ENCODE results near the gene BRD3OS. TPM values are rescaled to one million over a fixed set of nuclear protein-coding genes. Genes with fewer than 3 reads are reported as not detected.

The BRD3OS gene
- total and polyA plus RNA-seq, 2 donors (not counting 3 experiments of a cell fraction or from before 2014, with no cell fraction given), result 11.9 to 15.4 TPM

GRCh38 chr9:133998915-133999595, 26.2 kb upstream of the BRD3OS start:
- no peaks in the 10 kb centered on the region for H3K27me3 ChIP-seq (ENCODE audit: control insufficient read depth in 2 of 2, insufficient read depth in 2 of 2, low read length in 2 of 2)
- no peaks in the 10 kb centered on the region for H3K9me3 ChIP-seq (replicated peaks; ENCODE audit: control insufficient read depth, insufficient read depth, low read length)
- H3K36me3 ChIP-seq (ENCODE audit: control insufficient read depth in 2 of 2, extremely low read depth in 1 of 2, insufficient read depth in 2 of 2, low read length in 2 of 2), result no peaks in the 10 kb centered on the region
- ChIA-PET POLR2A (no interaction called here), CTCF (interaction anchor here (1.1 kb wide), 1 partner anchor 24 kb away, joined by 3 read pairs; no protein-coding TSS in a partner anchor)
- no peak for FAIRE-seq
- no TSS peak for BruUV-seq (replicated peaks)
- H3K27ac ChIP-seq (ENCODE audit: insufficient read depth, low read depth, low read length), result no peak overlapping the region
- dilution Hi-C loops (cut with MboI; ENCODE audit: extremely low pct_ligation_motif_present, low sequenced_read_pairs) (no loop called here), intact Hi-C loops (cut with micrococcal nuclease) (no loop called here)
- no peaks in the 10 kb centered on the region for H3K9me1 ChIP-seq (replicated peaks; ENCODE audit: control insufficient read depth, extremely low read depth, insufficient read depth, low read length)
- no peak overlapping the region for H3K4me2 ChIP-seq (ENCODE audit: insufficient read depth, low read length)
- H4K20me1 ChIP-seq (replicated peaks; ENCODE audit: control insufficient read depth, extremely low read depth, insufficient read depth, low read length), result no peaks in the 10 kb centered on the region
- H3K9ac ChIP-seq (replicated peaks; ENCODE audit: extremely low read depth, insufficient read depth, low read length), result no peak overlapping the region
- no peak overlapping the region for H2AFZ ChIP-seq (ENCODE audit: low read depth, low read length)
- no peaks in the 10 kb centered on the region for H3K79me2 ChIP-seq (ENCODE audit: control insufficient read depth, insufficient read depth, low read length)
- no peak for TF ChIP-seq POLR2AphosphoS5 (IDR thresholded peaks at IDR 0.05; ENCODE audit: insufficient read depth, low read depth, low read length)
- TF ChIP-seq FOS (IDR thresholded peaks at IDR 0.05; ENCODE audit: borderline replicate concordance, insufficient read depth, low read length), result no peak
- no peak for TF ChIP-seq JUN (IDR thresholded peaks at IDR 0.05; ENCODE audit: borderline replicate concordance, insufficient read depth, insufficient read length, low read depth)
- no peak for TF ChIP-seq POLR2A (IDR thresholded peaks at IDR 0.05; ENCODE audit: low read depth, low read length)
- no peak for TF ChIP-seq CTCF (IDR thresholded peaks at IDR 0.05; ENCODE audit: extremely low read depth in 1 of 2, insufficient read depth in 1 of 2, low read depth in 1 of 2, low read length in 2 of 2)
- no peak for TF ChIP-seq MYC (IDR thresholded peaks at IDR 0.05; ENCODE audit: low read depth, low read length)
- TF ChIP-seq EZH2 (IDR thresholded peaks at IDR 0.05; ENCODE audit: borderline replicate concordance, low read depth, low read length, severe bottlenecking), result no peak
- TF ChIP-seq, protein P1, sequence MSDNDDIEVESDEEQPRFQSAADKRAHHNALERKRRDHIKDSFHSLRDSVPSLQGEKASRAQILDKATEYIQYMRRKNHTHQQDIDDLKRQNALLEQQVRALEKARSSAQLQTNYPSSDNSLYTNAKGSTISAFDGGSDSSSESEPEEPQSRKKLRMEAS (IDR thresholded peaks at IDR 0.05; ENCODE audit: insufficient read depth, insufficient read length), result no peak
- TF ChIP-seq GATA2 (IDR thresholded peaks at IDR 0.05; ENCODE audit: insufficient read depth, insufficient read length, low read depth, low read length), result no peak
- no peak for DNase-seq (ENCODE audit: low read depth, low spot score)
- H3K4me1 ChIP-seq (ENCODE audit: control insufficient read depth, extremely low read depth, insufficient read depth, low read length), result no peaks in the 10 kb centered on the region
- H3K4me3 ChIP-seq (replicated peaks in 1 of 3; ENCODE audit: insufficient read depth in 1 of 3, low read depth in 1 of 3, low read length in 3 of 3), result no peak overlapping the region
